SK-N-SH (cell line): Measurements from ENCODE around the gene C1QBP. TPM values are rescaled to one million over a fixed set of nuclear protein-coding genes. Genes with fewer than 3 reads are reported as not detected.

Experiments
- CTCF ChIA-PET: fragments of 300-600, 350-600 bp; formaldehyde crosslinking; extraction: SDS; loops from one replicate; lab custom pipeline; 2021; lab: Yijun Ruan, JAX
- POLR2A ChIA-PET: fragments of 350-600 bp; sonication (Branson Sonifier 250); formaldehyde crosslinking; extraction: SDS; loops from one replicate; lab custom pipeline; 2020; ENCODE audit warnings: antibody characterized with exemption, inconsistent platforms; lab: Yijun Ruan, JAX
- DNase-seq: peaks from one replicate; pipeline ENCODE4 v3.0.0; 2012
- H2AFZ ChIP-seq: fragments of 200-600 bp; sonication (generic); 2 replicates; pipeline ENCODE4 v1.8.1; 2016; ENCODE audit warnings: antibody characterized with exemption, mild to moderate bottlenecking, low read depth
- H3F3A ChIP-seq: fragments of 200-600 bp; sonication (generic); replicated peaks from 2 replicates; pipeline ENCODE3; 2016; ENCODE audit warnings: antibody characterized with exemption, mild to moderate bottlenecking; ENCODE audit not compliant: insufficient read depth
- H3K27ac ChIP-seq, 2 experiments: fragments of 200-500 bp in 1 of 2; fragments of 200-600 bp in 1 of 2; sonication (Bioruptor generic) in 1 of 2; sonication (generic), shearing (Covaris generic) in 1 of 2; 2 replicates each; pipeline versions ENCODE4 v1.5.1 to v1.6.1; 2014 to 2016; ENCODE audit warnings: low read depth in 2 of 2, inconsistent platforms in 1 of 2, low read length in 1 of 2, mild to moderate bottlenecking in 1 of 2, mixed read lengths in 1 of 2
- H3K27me3 ChIP-seq: fragments of 200-600 bp; sonication (generic), shearing (Covaris generic); 2 replicates; pipeline ENCODE4 v1.6.1; 2016; ENCODE audit warnings: mixed run types; ENCODE audit not compliant: insufficient read depth
- H3K36me3 ChIP-seq, 2 experiments: fragments of 200-500 bp in 1 of 2; fragments of 200-600 bp in 1 of 2; sonication (Bioruptor generic) in 1 of 2; sonication (generic) in 1 of 2; replicated peaks in 1 of 2; 2 replicates each; pipeline versions ENCODE3 to v1.5.1; 2014 to 2016; ENCODE audit warnings: low read length in 1 of 2, mild to moderate bottlenecking in 1 of 2; ENCODE audit not compliant: insufficient read depth in 2 of 2, control insufficient read depth in 1 of 2
- H3K4me1 ChIP-seq, 2 experiments: fragments of 200-500 bp in 1 of 2; fragments of 200-600 bp in 1 of 2; sonication (Bioruptor generic) in 1 of 2; sonication (generic), shearing (Covaris generic) in 1 of 2; 2 replicates each; pipeline versions ENCODE4 v1.5.1 to v1.6.1; 2014 to 2016; ENCODE audit warnings: low read depth in 1 of 2, low read length in 1 of 2, mixed run types in 1 of 2; ENCODE audit not compliant: insufficient read depth in 2 of 2, control insufficient read depth in 1 of 2
- H3K4me2 ChIP-seq: fragments of 200-600 bp; sonication (generic), shearing (Covaris generic); 2 replicates; pipeline ENCODE4 v1.6.1; 2017; ENCODE audit warnings: mixed run types
- H3K4me3 ChIP-seq, 2 experiments: fragments of 200-500 bp in 1 of 2; fragments of 200-600 bp in 1 of 2; sonication (Bioruptor generic) in 1 of 2; sonication (generic), shearing (Covaris generic) in 1 of 2; 2 replicates each; pipeline versions ENCODE4 v1.5.1 to v1.8.1; 2014 to 2016; ENCODE audit warnings: low read depth in 2 of 2, inconsistent platforms in 1 of 2, low read length in 1 of 2, mild to moderate bottlenecking in 1 of 2, mixed read lengths in 1 of 2, moderate library complexity in 1 of 2
- H3K79me2 ChIP-seq: fragments of 200-600 bp; sonication (generic); 2 replicates; pipeline ENCODE4 v1.8.1; 2017; ENCODE audit warnings: mild to moderate bottlenecking; ENCODE audit not compliant: insufficient read depth
- H3K9ac ChIP-seq: fragments of 200-600 bp; sonication (generic); 2 replicates; pipeline ENCODE4 v1.6.1; 2017; ENCODE audit warnings: mixed run types
- H3K9me2 ChIP-seq: fragments of 200-600 bp; sonication (generic); 2 replicates; pipeline ENCODE4 v1.6.1; 2017; ENCODE audit warnings: mixed run types
- H3K9me3 ChIP-seq: fragments of 200-600 bp; sonication (generic); 2 replicates; pipeline ENCODE4 v1.6.1; 2017; ENCODE audit warnings: mixed run types, mild to moderate bottlenecking, moderate library complexity
- H4K20me1 ChIP-seq: fragments of 200-600 bp; sonication (generic); 2 replicates; pipeline ENCODE4 v1.6.1; 2017; ENCODE audit warnings: mild to moderate bottlenecking, mixed run types; ENCODE audit not compliant: insufficient read depth
- CTCF ChIP-seq: fragments of 200-600 bp; sonication (generic); IDR thresholded peaks from 2 replicates; pipeline ENCODE4 v1.6.1; 2017; ENCODE audit warnings: antibody characterized with exemption, mild to moderate bottlenecking, moderate library complexity
- FOSL2 ChIP-seq: IDR thresholded peaks from 2 replicates; pipeline ENCODE4 v1.4.0; 2012; ENCODE audit warnings: low read depth, mild to moderate bottlenecking, moderate library complexity, borderline replicate concordance
- FOXJ3 ChIP-seq: sonication (generic); formaldehyde crosslinking; IDR thresholded peaks from 2 replicates; pipeline ENCODE4 v1.5.1; 2020; ENCODE audit warnings: mild to moderate bottlenecking, missing genetic modification reagents
- FOXM1 ChIP-seq: IDR thresholded peaks from 2 replicates; pipeline ENCODE4 v1.4.0; 2012; ENCODE audit warnings: low read depth, mild to moderate bottlenecking
- GABPA ChIP-seq: IDR thresholded peaks from 2 replicates; pipeline ENCODE4 v1.4.0; 2012; ENCODE audit warnings: low read depth, mild to moderate bottlenecking
- JUND ChIP-seq: IDR thresholded peaks from 2 replicates; pipeline ENCODE4 v1.4.0; 2012
- MEF2A ChIP-seq: IDR thresholded peaks from 2 replicates; pipeline ENCODE4 v1.4.0; 2012; ENCODE audit warnings: low read depth, borderline replicate concordance
- MXI1 ChIP-seq: IDR thresholded peaks from 2 replicates; pipeline ENCODE4 v1.6.1; 2012; ENCODE audit warnings: mild to moderate bottlenecking, low read depth, low read length, improper control_type of control experiment
- PBX3 ChIP-seq: IDR thresholded peaks from 2 replicates; pipeline ENCODE4; 2012
- POLR2AphosphoS5 ChIP-seq: IDR thresholded peaks from 2 replicates; pipeline ENCODE4 v1.6.1; 2012; ENCODE audit warnings: low read depth, low read length
- RAD21 ChIP-seq: IDR thresholded peaks from 2 replicates; pipeline ENCODE4 v1.6.1; 2012; ENCODE audit warnings: mild to moderate bottlenecking, low read length
- RCOR1 ChIP-seq: fragments of 150-350 bp; IDR thresholded peaks from 2 replicates; pipeline ENCODE4 v1.6.1; 2017; ENCODE audit warnings: antibody characterized with exemption, low read length
- RFX5 ChIP-seq: IDR thresholded peaks from 2 replicates; pipeline ENCODE4 v1.6.1; 2012; ENCODE audit warnings: mild to moderate bottlenecking, improper control_type of control experiment, low read length
- RXRA ChIP-seq: IDR thresholded peaks from 2 replicates; pipeline ENCODE4 v1.4.0; 2012; ENCODE audit warnings: low read depth, mild to moderate bottlenecking, borderline replicate concordance
- SIN3A ChIP-seq: IDR thresholded peaks from 2 replicates; pipeline ENCODE4 v1.6.1; 2012; ENCODE audit warnings: low read depth, mild to moderate bottlenecking, low read length, moderate library complexity, borderline replicate concordance
- SMC3 ChIP-seq: IDR thresholded peaks from 2 replicates; pipeline ENCODE4 v1.6.1; 2012; ENCODE audit warnings: low read depth, low read length, improper control_type of control experiment
- TAF1 ChIP-seq: IDR thresholded peaks from 2 replicates; pipeline ENCODE4 v1.6.1; 2012; ENCODE audit warnings: low read depth, mild to moderate bottlenecking, low read length, moderate library complexity, borderline replicate concordance
- USF1 ChIP-seq: IDR thresholded peaks from 2 replicates; pipeline ENCODE4 v1.4.0; 2012; ENCODE audit warnings: low read depth, borderline replicate concordance
- USF2 ChIP-seq: fragments of 150-350 bp; IDR thresholded peaks from 2 replicates; pipeline ENCODE4 v1.6.1; 2017; ENCODE audit warnings: antibody characterized with exemption, low read length, low read depth, borderline replicate concordance
- YY1 ChIP-seq: IDR thresholded peaks from 2 replicates; pipeline ENCODE4 v1.4.0; 2012; ENCODE audit warnings: low read depth, mild to moderate bottlenecking
- WGBS: methylation state at CpG from one replicate; pipeline ENCODE4 v1.1.6; 2017; ENCODE audit warnings: low lambda C conversion rate; 5-methylcytosine and 5-hydroxymethylcytosine counted together
- polyA plus RNA-seq, 3 experiments: library from polyadenylated mRNA; depleted of rRNA; stranded (reverse); fragments of >200 nt; gene quantifications; 2 replicates each; pipeline ENCODE4 v1.2.3, GENCODE V29; 2012
- TF ChIP-seq, protein P1 (sequence below): fragments of 150-350 bp; IDR thresholded peaks from 2 replicates; pipeline ENCODE4 v1.6.1; 2016; ENCODE audit warnings: mild to moderate bottlenecking, low read depth, low read length
- TF ChIP-seq, protein P2 (sequence below): IDR thresholded peaks from 2 replicates; pipeline ENCODE4 v1.4.0; 2012; ENCODE audit warnings: low read depth
- TF ChIP-seq, protein P3 (sequence below): IDR thresholded peaks from 2 replicates; pipeline ENCODE4 v1.4.0; 2012; ENCODE audit warnings: low read depth, borderline replicate concordance

Gene C1QBP
- polyA plus RNA-seq, 1 of the 3 experiments (the other 2 are of a cell fraction): 269 TPM

GRCh38 chr17:5486206-5487124, 47.5 kb upstream of the C1QBP start, which contains the start of gene MIS12:
TSS of gene MIS12 (plus strand) at chr17:5486566. CDS start at chr17:5488863, 2,297 bp downstream.
- H3K4me3 ChIP-seq: peak within 1 kb of the TSS; percentile 93 to 99
- peak; percentile 98 for DNase-seq
- H3K36me3 ChIP-seq: peaks cover 53 to 57% of the 10 kb centered on the region in 2 experiments
- peaks cover 77% of the 10 kb centered on the region for H3K79me2 ChIP-seq
- H3K9ac ChIP-seq: peak within 1 kb of the TSS; percentile 97
- H3K4me1 ChIP-seq: peaks cover 15 to 16% of the 10 kb centered on the region in 2 experiments; a peak in 3 of 4 replicates
- H3K9me2 ChIP-seq: no peaks in the 10 kb centered on the region
- no peaks in the 10 kb centered on the region for H3K9me3 ChIP-seq
- peak within 1 kb of the TSS; percentile 98 for H3K27ac ChIP-seq
- H2AFZ ChIP-seq: peak within 1 kb of the TSS; percentile 79
- POLR2A ChIA-PET: interaction anchor here (1.4 to 5.5 kb wide), 7 partner anchors 9 to 67 kb away, joined by 4 to 46 read pairs (median 8); partner anchors contain the start of genes DHX33, NUP88 and RPAIN
- CTCF ChIA-PET: interaction anchor here (0.9 to 2.1 kb wide), 6 partner anchors 12 to 47 kb away, joined by 3 to 7 read pairs (median 4); partner anchors contain the start of gene C1QBP
- WGBS: 1% methylated on average over 52 of the region's 77 CpGs
- no peaks in the 10 kb centered on the region for H3K27me3 ChIP-seq
- H4K20me1 ChIP-seq: no peaks in the 10 kb centered on the region
- peaks cover 9% of the 10 kb centered on the region for H3F3A ChIP-seq
- peak within 1 kb of the TSS; percentile 85 for H3K4me2 ChIP-seq
- TF ChIP-seq YY1 (0 out of 2 replicates have a peak, but pooled peaks have one; percentile 48), RXRA (no peak), USF2 (no peak), JUND (no peak), FOXM1 (no peak), FOSL2 (no peak), MXI1 (peak; percentile 80), GABPA (peak; percentile 88), CTCF (no peak), SMC3 (no peak), USF1 (0 out of 2 replicates have a peak, but pooled peaks have one; percentile 6), RCOR1 (no peak), SIN3A (peak; percentile 77; the same call in 1 of the 2 replicates), MEF2A (no peak), RFX5 (peak; percentile 85), POLR2AphosphoS5 (peak; percentile 41; the same call in 1 of the 2 replicates), RAD21 (no peak), PBX3 (peak; percentile 72), TAF1 (peak; percentile 30), FOXJ3 (CRISPR knock-in tag) (no peak)
- TF ChIP-seq, protein P1, sequence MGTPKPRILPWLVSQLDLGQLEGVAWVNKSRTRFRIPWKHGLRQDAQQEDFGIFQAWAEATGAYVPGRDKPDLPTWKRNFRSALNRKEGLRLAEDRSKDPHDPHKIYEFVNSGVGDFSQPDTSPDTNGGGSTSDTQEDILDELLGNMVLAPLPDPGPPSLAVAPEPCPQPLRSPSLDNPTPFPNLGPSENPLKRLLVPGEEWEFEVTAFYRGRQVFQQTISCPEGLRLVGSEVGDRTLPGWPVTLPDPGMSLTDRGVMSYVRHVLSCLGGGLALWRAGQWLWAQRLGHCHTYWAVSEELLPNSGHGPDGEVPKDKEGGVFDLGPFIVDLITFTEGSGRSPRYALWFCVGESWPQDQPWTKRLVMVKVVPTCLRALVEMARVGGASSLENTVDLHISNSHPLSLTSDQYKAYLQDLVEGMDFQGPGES: peak; percentile 48; the same call in 1 of the 2 replicates
- TF ChIP-seq, protein P2, sequence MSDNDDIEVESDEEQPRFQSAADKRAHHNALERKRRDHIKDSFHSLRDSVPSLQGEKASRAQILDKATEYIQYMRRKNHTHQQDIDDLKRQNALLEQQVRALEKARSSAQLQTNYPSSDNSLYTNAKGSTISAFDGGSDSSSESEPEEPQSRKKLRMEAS: peak; percentile 89
- TF ChIP-seq, protein P3, sequence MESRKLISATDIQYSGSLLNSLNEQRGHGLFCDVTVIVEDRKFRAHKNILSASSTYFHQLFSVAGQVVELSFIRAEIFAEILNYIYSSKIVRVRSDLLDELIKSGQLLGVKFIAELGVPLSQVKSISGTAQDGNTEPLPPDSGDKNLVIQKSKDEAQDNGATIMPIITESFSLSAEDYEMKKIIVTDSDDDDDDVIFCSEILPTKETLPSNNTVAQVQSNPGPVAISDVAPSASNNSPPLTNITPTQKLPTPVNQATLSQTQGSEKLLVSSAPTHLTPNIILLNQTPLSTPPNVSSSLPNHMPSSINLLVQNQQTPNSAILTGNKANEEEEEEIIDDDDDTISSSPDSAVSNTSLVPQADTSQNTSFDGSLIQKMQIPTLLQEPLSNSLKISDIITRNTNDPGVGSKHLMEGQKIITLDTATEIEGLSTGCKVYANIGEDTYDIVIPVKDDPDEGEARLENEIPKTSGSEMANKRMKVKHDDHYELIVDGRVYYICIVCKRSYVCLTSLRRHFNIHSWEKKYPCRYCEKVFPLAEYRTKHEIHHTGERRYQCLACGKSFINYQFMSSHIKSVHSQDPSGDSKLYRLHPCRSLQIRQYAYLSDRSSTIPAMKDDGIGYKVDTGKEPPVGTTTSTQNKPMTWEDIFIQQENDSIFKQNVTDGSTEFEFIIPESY: 0 out of 2 replicates have a peak, but pooled peaks have one; percentile 46
